Osteocyte (in vitro differentiated cells): ENCODE measurements around the gene SERINC5. TPM values are rescaled to one million over a fixed set of nuclear protein-coding genes. Genes with fewer than 3 reads are reported as not detected.
"Not testable (repeated sequence)": the region's sequence is repeated elsewhere in the genome, so short reads cannot be mapped to it uniquely, and the experiment has no call there.

ENCODE experiments used
- DNase-seq: peaks from one replicate; pipeline ENCODE4 v3.0.0; 2021; ENCODE audit warnings: mixed read lengths; ENCODE audit not compliant: unreplicated experiment; ENCODE audit errors: extremely low spot score
- H3K27ac Mint-ChIP-seq: one replicate; pipeline ENCODE4 v1.8.0; 2021; ENCODE audit warnings: mild to moderate bottlenecking, mixed read lengths; ENCODE audit not compliant: unreplicated experiment
- H3K27me3 Mint-ChIP-seq: one replicate; pipeline ENCODE4 v1.8.0; 2021; ENCODE audit warnings: mixed read lengths; ENCODE audit not compliant: unreplicated experiment
- H3K36me3 Mint-ChIP-seq: one replicate; pipeline ENCODE4 v1.8.0; 2021; ENCODE audit warnings: mixed read lengths; ENCODE audit not compliant: unreplicated experiment
- H3K4me1 Mint-ChIP-seq: one replicate; pipeline ENCODE4 v1.8.0; 2021; ENCODE audit warnings: mixed read lengths; ENCODE audit not compliant: unreplicated experiment
- H3K4me3 Mint-ChIP-seq: one replicate; pipeline ENCODE4 v1.8.0; 2021; ENCODE audit warnings: mild to moderate bottlenecking, moderate library complexity, mixed read lengths; ENCODE audit not compliant: unreplicated experiment
- H3K9me3 Mint-ChIP-seq: one replicate; pipeline ENCODE4 v1.8.0; 2021; ENCODE audit warnings: mixed read lengths; ENCODE audit not compliant: unreplicated experiment
- total RNA-seq: library from RNA; stranded (reverse); gene quantifications from 2 replicates; pipeline ENCODE4 v1.2.1, GENCODE V29; 2021
- TF ChIP-seq, protein P1 (sequence below): fragments of 200-600 bp; sonication (generic); IDR thresholded peaks from 2 replicates; pipeline ENCODE4 v1.5.0; 2021; ENCODE audit warnings: antibody characterized with exemption, mild to moderate bottlenecking, moderate library complexity

The SERINC5 gene
- total RNA-seq, 1 donor from 2014 or later = 43.2 TPM

DNA sequence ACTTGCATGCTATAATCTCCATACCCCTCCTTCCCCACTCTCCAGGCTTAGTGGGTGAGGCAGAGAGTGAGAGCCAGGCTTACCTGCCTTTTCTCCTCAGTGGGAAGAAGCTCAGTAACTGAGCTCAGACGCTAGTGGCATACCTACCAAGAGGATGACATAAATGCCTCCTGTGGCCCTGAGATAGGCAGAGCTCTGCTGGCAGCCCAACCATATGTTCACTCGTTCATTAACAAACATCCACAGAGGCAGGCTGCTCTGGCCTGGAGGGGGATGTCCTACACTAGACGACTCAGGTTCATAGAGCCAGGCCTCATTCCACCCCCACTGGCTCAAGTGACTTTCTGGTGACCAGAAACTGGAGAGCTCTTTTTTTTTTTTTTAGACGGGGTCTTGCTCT is 139.4 kb downstream of the SERINC5 start:
- peaks cover 3% of the 10 kb centered on the region for H3K36me3 Mint-ChIP-seq
- no peak for DNase-seq
- no peak overlapping the region for H3K27ac Mint-ChIP-seq
- TF ChIP-seq, protein P1, sequence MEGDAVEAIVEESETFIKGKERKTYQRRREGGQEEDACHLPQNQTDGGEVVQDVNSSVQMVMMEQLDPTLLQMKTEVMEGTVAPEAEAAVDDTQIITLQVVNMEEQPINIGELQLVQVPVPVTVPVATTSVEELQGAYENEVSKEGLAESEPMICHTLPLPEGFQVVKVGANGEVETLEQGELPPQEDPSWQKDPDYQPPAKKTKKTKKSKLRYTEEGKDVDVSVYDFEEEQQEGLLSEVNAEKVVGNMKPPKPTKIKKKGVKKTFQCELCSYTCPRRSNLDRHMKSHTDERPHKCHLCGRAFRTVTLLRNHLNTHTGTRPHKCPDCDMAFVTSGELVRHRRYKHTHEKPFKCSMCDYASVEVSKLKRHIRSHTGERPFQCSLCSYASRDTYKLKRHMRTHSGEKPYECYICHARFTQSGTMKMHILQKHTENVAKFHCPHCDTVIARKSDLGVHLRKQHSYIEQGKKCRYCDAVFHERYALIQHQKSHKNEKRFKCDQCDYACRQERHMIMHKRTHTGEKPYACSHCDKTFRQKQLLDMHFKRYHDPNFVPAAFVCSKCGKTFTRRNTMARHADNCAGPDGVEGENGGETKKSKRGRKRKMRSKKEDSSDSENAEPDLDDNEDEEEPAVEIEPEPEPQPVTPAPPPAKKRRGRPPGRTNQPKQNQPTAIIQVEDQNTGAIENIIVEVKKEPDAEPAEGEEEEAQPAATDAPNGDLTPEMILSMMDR = no peak
- no peak overlapping the region for H3K4me3 Mint-ChIP-seq
- no peaks in the 10 kb centered on the region for H3K9me3 Mint-ChIP-seq
- H3K4me1 Mint-ChIP-seq = no peaks in the 10 kb centered on the region
- no peaks in the 10 kb centered on the region for H3K27me3 Mint-ChIP-seq

DNA sequence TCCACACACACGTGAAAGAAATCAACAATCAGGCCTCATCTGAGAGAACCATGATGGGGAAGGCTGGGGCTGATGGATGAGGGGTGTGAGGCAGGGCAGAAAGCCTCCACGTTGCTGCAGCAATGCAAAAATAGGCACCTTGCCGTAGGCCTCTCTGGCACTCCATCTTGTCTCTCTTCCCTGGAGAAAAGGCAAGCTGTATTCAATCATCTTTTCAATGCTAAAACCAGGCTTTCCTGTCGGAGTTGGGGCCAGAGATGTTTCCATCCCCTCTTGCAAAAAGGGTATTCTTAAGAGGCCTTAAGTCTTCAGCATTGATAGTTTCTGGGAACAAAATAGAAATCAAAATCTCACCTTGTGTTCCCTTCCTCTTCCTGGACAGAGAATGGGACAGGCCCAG is 139.8 kb downstream of the SERINC5 start:
- H3K4me1 Mint-ChIP-seq = no peaks in the 10 kb centered on the region
- peaks cover 3% of the 10 kb centered on the region for H3K36me3 Mint-ChIP-seq
- no peak overlapping the region for H3K27ac Mint-ChIP-seq
- no peaks in the 10 kb centered on the region for H3K27me3 Mint-ChIP-seq
- no peak for DNase-seq
- H3K9me3 Mint-ChIP-seq = no peaks in the 10 kb centered on the region
- TF ChIP-seq, protein P1 = no peak
- no peak overlapping the region for H3K4me3 Mint-ChIP-seq

DNA sequence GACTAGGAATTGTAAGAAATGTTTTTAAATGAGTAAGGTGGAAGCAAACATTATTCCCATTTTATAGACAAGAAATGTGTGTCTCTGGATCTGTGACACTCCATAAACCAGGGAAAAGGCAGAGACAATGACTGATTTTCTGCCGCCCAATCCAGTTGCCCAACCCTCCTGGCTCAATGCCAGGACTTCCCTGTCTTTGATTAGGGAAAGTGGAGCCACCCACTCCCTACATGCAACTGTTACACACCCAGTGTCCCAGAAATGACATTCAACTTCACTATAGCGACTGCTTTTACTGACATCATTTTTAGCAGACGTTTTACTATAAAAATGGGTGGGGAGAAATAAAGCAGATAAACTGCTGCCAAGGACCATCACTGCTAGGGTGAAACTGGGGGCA is 141.0 kb downstream of the SERINC5 start:
- H3K36me3 Mint-ChIP-seq = peaks cover 3% of the 10 kb centered on the region
- H3K4me1 Mint-ChIP-seq = peaks cover 6% of the 10 kb centered on the region
- H3K27me3 Mint-ChIP-seq = no peaks in the 10 kb centered on the region
- H3K9me3 Mint-ChIP-seq = no peaks in the 10 kb centered on the region
- no peak overlapping the region for H3K27ac Mint-ChIP-seq
- TF ChIP-seq, protein P1 = no peak
- DNase-seq = no peak
- no peak overlapping the region for H3K4me3 Mint-ChIP-seq

DNA sequence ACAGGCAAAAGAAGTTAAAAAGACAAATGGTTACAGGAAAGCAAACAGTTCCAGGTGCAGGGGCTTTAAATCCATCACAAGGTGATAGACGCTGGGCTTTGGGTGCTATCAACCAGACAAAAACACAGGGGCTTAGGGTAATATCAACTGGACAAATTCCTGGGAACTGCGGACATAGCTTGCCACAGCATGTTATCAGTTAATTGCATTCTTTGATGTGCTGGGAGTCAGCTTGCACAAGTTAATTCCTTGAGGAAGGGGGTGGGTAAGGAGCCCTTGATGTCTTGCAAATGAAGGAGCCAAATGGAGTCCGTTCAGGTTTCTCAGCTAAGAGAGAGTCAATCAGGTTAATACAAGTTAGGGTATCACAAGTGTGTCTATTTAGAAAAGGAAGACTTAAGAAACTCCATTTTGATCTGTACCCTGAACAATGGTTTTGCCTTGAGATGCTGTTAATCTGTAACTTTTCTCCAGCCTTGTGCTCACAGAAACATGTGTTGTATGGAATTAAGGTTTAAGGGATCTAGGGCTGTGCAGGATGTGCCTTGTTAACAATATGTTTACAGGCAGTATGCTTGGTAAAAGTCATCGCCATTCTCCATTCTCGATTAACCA is 144.4 kb downstream of the SERINC5 start:
- H3K27me3 Mint-ChIP-seq, H3K4me3 Mint-ChIP-seq, H3K9me3 Mint-ChIP-seq, H3K27ac Mint-ChIP-seq, H3K36me3 Mint-ChIP-seq, DNase-seq: not testable (repeated sequence)
- H3K4me1 Mint-ChIP-seq = peaks cover 12% of the 10 kb centered on the region

DNA sequence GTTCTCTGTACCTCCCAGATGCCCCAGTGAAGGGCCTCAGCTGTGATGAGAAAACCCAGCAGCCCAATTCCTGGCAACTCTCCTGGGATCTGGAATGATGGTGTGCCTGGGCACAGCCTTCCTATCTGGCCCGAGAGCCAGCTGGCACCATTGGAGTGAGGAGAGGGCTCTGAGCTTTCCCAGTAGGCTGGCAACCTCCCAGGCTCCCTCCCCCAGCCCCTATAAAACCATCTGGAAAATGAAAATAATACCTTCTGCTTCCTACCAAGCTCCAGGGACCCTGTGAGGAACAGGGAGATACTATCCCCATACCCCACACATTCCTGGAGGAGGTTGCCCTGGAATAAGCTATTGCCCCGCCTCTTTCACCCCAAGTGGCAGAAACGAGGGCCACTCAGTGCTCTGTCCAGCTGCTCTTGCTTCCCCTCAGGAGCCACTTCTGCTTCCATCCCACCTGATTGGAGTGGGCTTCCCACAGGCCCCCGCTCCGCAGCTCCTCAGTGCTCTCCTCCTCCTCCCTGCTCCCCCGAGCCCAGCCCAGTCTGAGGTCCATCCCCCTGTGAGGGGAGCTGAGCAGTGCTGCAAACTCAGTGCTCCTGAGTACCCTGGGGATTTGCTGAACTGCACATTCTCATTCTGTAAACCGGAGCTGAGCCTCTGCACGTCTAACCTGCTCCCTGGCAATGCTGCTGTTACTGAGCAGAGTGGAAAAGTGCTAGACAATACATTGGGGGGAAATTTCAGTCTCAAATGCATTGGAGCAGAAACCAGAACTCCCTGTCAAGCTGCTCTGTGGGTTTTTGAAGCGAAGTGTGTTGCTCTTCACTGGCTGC is 146.0 kb downstream of the SERINC5 start:
- Mint-ChIP-seq H3K4me3 (no peak overlapping the region), H3K36me3 (peaks cover 3% of the 10 kb centered on the region), H3K27ac (no peak overlapping the region), H3K4me1 (peaks cover 12% of the 10 kb centered on the region), H3K9me3 (peaks cover 3% of the 10 kb centered on the region), H3K27me3 (no peaks in the 10 kb centered on the region)
- TF ChIP-seq, protein P1 = no peak
- DNase-seq = no peak
